ENCODE measurements around the gene CMIP. TPM values are rescaled to one million over a fixed set of nuclear protein-coding genes. Genes with fewer than 3 reads are reported as not detected.

CMIP gene
- total RNA-seq, 1 experiment from 2014 or later, result 63.7 TPM

GRCh38 chr16:81551151-81551808, 106.7 kb downstream of the CMIP start:
- DNase-seq (ENCODE audit: low spot score) (no peak), ATAC-seq (no peak)
- ChIA-PET CTCF (no interaction called here), POLR2A (no interaction called here)
- Mint-ChIP-seq H3K27ac (0 out of 2 replicates have a peak overlapping the region, but pooled peaks have one; percentile 8), H3K4me3 (no peak overlapping the region), H3K27me3 (ENCODE audit: low read depth) (no peaks in the 10 kb centered on the region), H3K9me3 (no peaks in the 10 kb centered on the region), H3K4me1 (peaks cover 32% of the 10 kb centered on the region), H3K36me3 (no peaks in the 10 kb centered on the region)
- TF ChIP-seq OVOL2 (CRISPR knock-in tag; IDR thresholded peaks at IDR 0.05; ENCODE audit: borderline replicate concordance), result no peak
- no peak for TF ChIP-seq RELA (CRISPR knock-in tag; IDR thresholded peaks at IDR 0.05; ENCODE audit: borderline replicate concordance)
- no peak for TF ChIP-seq HMGA2 (CRISPR knock-in tag; IDR thresholded peaks at IDR 0.05)
- no peak for TF ChIP-seq SMAD3 (CRISPR knock-in tag; IDR thresholded peaks at IDR 0.05; ENCODE audit: borderline replicate concordance)
- TF ChIP-seq AR (CRISPR knock-in tag; IDR thresholded peaks at IDR 0.05), result no peak
- TF ChIP-seq ZMAT4 (CRISPR knock-in tag; IDR thresholded peaks at IDR 0.05), result no peak
- TF ChIP-seq NR3C1 (CRISPR knock-in tag; conservative IDR thresholded peaks at IDR 0.05; ENCODE audit: low read depth), result no peak
- TF ChIP-seq ARID4B (CRISPR knock-in tag; IDR thresholded peaks at IDR 0.05; ENCODE audit: borderline replicate concordance), result no peak
- no peak for TF ChIP-seq PRRX2 (CRISPR knock-in tag; IDR thresholded peaks at IDR 0.05)
- no peak for TF ChIP-seq ZNF532 (CRISPR knock-in tag; IDR thresholded peaks at IDR 0.05; ENCODE audit: borderline replicate concordance)
- TF ChIP-seq IRF1 (CRISPR knock-in tag; IDR thresholded peaks at IDR 0.05), result no peak
- TF ChIP-seq FOXJ3 (CRISPR knock-in tag; IDR thresholded peaks at IDR 0.05; ENCODE audit: borderline replicate concordance), result no peak
- TF ChIP-seq MXD4 (CRISPR knock-in tag; IDR thresholded peaks at IDR 0.05; ENCODE audit: borderline replicate concordance), result no peak
- TF ChIP-seq AFF4 (CRISPR knock-in tag; IDR thresholded peaks at IDR 0.05; ENCODE audit: borderline replicate concordance), result no peak
- TF ChIP-seq ZNF121 (CRISPR knock-in tag; IDR thresholded peaks at IDR 0.05), result no peak
- TF ChIP-seq FOXK1 (CRISPR knock-in tag; IDR thresholded peaks at IDR 0.05), result no peak
- no peak for TF ChIP-seq CDX4 (CRISPR knock-in tag; IDR thresholded peaks at IDR 0.05; ENCODE audit: borderline replicate concordance)
- no peak for TF ChIP-seq TEAD4 (CRISPR knock-in tag; IDR thresholded peaks at IDR 0.05)
- TF ChIP-seq MYBL2 (CRISPR knock-in tag; IDR thresholded peaks at IDR 0.05), result no peak
- TF ChIP-seq ZNF396 (CRISPR knock-in tag; IDR thresholded peaks at IDR 0.05; ENCODE audit: borderline replicate concordance), result no peak

All from WTC11 (cell line).